ENCODE data around the gene LHPP.
A peak's percentile ranks its signal among the peaks of the same experiment; 100 is the strongest.
"Not testable (repeated sequence)": the region's sequence is repeated elsewhere in the genome, so short reads cannot be mapped to it uniquely, and the experiment has no call there.

Gene LHPP

DNA sequence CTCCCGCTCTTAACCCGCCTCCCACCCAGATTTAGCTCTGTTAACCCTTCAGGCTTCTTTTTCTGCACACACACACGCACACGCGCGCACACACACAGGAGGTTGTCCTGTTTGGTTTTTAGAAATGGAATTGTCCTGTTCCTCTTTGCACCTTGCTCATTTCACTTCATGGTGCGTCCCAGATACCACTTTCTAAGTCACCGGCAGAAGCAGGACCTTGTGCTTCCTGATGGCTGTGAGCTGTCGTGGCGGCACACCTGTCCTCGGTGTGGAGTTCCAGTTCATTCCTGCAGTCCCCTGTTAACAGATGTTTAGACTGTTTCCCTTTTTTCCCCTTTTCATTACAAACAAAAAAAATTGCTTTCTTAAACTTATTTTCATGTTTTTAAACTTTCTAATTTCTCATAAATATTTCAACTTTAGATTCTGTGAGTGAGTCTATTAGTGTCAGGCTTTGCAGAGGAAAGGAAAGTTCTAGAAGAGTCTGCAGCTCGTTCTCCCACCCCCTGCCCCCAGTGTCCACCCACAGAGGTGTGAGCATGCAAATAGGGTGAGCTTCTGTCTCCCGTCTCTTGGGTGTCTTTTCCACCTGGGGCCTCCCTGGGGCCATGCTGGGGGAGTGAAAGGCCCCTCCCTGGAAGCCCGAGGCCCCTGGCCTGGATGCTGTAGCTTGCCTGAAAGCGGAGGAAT, 85.5 kb downstream of the LHPP start:
- Mint-ChIP-seq H3K27ac (no peak overlapping the region), H3K9me3 (no peaks in the 10 kb centered on the region)

DNA sequence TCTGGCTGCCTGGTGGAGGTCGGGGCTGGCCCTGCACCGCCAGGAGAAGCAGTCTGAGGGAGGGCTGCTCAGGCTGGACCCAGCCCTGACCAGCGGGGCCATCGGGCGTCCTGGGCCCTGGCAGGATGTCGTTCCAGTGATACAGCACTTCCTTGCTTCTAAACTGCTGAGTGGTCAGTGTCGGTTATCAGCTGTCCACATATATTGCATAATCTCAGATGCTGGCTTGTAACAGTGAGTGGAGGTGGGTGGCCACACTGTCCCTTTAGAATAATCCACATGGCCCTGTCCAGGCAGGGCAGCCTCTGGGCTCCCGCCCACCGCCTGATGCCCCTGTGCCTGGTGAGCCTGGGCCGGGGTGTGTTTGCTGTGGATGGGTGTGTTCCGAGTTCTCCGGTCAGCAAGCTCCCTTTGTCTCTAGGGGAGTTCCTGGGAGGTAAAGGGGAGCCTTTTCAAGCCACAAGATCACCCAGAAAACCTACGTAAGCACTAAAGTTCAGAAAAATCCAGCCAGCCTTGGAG, 86.1 kb downstream of the LHPP start:
- Mint-ChIP-seq H3K27ac (no peak overlapping the region), H3K4me3 (no peak overlapping the region), H3K9me3 (no peaks in the 10 kb centered on the region), H3K36me3 (ENCODE audit: low read depth) (no peaks in the 10 kb centered on the region), H3K27me3 (no peaks in the 10 kb centered on the region), H3K4me1 (ENCODE audit: low read depth) (peaks cover 31% of the 10 kb centered on the region)

More for the DNA sequence above, 85.5 kb downstream of the LHPP start:
- Mint-ChIP-seq H3K36me3 (ENCODE audit: low read depth) (no peaks in the 10 kb centered on the region), H3K4me3 (peak overlapping the region; percentile 7), H3K27me3 (no peaks in the 10 kb centered on the region), H3K4me1 (ENCODE audit: low read depth) (peaks cover 31% of the 10 kb centered on the region)

DNA sequence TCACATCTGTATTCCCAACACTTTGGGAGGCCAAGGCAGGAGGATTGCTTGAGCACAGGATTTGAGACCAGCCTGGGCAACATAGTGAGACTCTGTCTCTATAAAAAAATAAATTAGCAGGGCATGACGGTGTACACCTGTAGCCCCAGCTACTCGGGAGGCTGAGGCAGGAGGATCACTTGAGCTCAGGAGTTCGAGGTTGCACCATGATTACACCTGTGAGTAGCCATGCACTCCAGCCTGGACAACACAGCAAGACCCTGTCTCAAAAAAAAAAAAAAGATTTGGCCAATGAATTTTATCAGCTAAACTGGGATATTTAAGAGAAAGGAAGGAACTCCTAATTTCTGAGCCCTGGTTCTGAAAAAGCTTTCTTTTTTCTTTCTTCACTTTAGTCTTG, 87.5 kb downstream of the LHPP start:
- H3K27ac Mint-ChIP-seq; H3K9me3 Mint-ChIP-seq; H3K27me3 Mint-ChIP-seq; H3K4me3 Mint-ChIP-seq; H3K36me3 Mint-ChIP-seq (ENCODE audit: low read depth): not testable (repeated sequence)
- peaks cover 31% of the 10 kb centered on the region for H3K4me1 Mint-ChIP-seq (ENCODE audit: low read depth)

DNA sequence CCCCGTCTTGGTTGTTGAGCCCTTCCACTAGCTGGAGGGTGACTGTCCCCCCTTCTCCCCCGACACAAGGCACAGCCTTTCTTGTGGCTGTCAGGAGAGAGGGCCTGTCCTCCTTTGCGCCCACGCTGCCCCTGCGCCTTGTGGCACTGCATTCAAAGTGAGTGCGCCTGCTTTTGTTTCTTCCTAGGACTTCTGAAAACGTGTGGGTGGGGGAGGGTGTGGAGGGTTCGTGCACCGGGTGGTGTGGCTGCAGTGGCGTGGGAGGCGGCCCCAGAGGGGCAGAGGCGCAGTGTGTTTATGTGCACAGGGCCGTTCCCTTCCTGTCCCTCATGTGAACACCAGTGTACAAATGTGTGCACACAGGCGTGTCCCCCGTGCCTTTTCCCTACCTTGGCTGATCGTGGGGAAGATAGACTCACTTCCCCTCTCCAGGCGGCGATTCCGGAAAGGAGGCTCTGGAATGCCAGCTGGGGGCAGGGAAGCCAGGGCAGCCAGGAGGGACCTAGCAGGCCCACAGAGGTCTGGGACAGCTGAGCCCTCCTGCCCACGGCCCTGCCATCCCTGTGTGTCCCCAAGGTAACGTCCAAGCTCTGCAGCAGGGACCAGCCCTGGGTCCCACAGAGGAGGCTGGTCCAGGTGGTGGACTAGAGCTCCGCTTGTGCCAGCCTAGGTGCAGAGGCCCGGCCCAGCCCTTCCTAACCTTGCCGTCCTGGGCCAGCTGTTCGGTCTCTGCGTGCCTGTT, 88.8 kb downstream of the LHPP start:
- no peaks in the 10 kb centered on the region for H3K36me3 Mint-ChIP-seq (ENCODE audit: low read depth)
- H3K27ac Mint-ChIP-seq = no peak overlapping the region
- H3K9me3 Mint-ChIP-seq = no peaks in the 10 kb centered on the region
- H3K4me1 Mint-ChIP-seq (ENCODE audit: low read depth) = peaks cover 21% of the 10 kb centered on the region
- H3K4me3 Mint-ChIP-seq = no peak overlapping the region
- no peaks in the 10 kb centered on the region for H3K27me3 Mint-ChIP-seq

DNA sequence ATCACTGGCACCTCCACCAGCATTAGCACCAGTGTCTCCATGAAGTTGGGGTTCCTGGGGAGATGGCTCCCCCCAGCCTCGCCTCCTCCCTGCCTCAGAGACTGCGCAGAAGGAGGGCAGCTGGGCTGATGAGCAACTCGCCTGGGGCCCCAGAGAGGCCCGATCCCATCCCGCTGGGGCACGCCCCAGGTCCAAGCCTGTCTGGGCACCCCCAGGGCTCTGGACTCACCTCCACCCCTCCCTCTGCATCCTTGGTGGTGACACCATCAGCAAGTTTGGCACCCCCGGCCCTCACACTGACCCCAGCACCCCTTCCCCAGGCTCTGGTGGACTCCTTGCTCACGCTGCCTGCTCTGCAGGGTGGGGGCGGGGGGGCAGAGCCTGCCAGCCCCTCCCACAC, 89.5 kb downstream of the LHPP start:
- H3K27ac Mint-ChIP-seq = no peak overlapping the region
- no peaks in the 10 kb centered on the region for H3K27me3 Mint-ChIP-seq
- no peaks in the 10 kb centered on the region for H3K9me3 Mint-ChIP-seq
- H3K36me3 Mint-ChIP-seq (ENCODE audit: low read depth) = no peaks in the 10 kb centered on the region
- no peak overlapping the region for H3K4me3 Mint-ChIP-seq
- H3K4me1 Mint-ChIP-seq (ENCODE audit: low read depth) = peaks cover 15% of the 10 kb centered on the region

DNA sequence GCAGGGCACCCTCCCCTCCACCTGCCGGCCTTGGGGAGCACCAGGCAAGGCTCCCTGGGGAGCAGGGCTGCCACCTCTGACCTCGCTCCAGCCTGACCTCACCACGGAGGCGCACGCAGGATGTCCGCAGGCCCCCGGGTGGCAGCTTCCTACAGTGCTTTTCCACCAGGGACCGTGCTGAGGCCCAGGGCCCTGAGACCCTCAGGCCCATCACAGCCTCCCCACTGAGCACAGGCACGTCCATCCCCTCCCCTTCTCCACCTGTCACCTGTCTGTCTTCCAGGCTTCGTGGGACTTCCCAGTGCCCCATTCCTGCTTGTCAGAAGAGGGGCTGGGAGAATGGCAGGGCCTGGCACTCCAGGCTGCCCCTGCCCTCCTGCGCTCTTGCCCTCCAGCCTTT, 90.1 kb downstream of the LHPP start:
- H3K27ac Mint-ChIP-seq = no peak overlapping the region
- H3K27me3 Mint-ChIP-seq = no peaks in the 10 kb centered on the region
- no peak overlapping the region for H3K4me3 Mint-ChIP-seq
- H3K4me1 Mint-ChIP-seq (ENCODE audit: low read depth) = peaks cover 9% of the 10 kb centered on the region
- no peaks in the 10 kb centered on the region for H3K9me3 Mint-ChIP-seq
- no peaks in the 10 kb centered on the region for H3K36me3 Mint-ChIP-seq (ENCODE audit: low read depth)

DNA sequence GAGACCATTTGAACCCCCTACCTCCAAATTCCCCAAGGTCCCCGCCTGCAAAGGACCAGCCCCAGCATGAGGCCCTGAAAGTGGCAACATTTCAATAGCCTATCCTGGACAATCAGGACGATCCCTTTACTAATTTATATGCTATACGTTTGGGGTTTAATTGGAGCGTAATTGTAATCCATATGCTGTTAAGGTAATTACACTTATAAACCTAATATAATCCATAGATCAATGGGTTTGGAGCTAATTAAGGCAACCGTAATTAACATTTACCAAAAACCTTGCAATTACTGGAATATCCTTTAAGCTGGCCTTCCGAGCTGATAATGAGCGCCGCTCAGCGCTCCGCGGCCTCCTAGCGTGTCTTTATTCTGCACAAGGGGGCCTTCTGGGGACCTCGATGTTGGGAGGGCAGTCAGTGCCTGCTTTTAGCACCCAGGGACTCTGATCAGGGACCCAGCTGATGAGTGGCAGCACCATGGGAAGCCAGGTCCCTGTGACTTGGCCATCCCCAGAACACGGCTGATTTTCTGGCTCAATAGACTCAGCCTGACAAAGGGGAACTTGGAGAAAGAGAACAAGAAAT, 91.2 kb downstream of the LHPP start:
- Mint-ChIP-seq H3K36me3 (ENCODE audit: low read depth) (no peaks in the 10 kb centered on the region), H3K27ac (no peak overlapping the region), H3K4me3 (no peak overlapping the region), H3K4me1 (ENCODE audit: low read depth) (peaks cover 3% of the 10 kb centered on the region), H3K27me3 (no peaks in the 10 kb centered on the region), H3K9me3 (no peaks in the 10 kb centered on the region)

DNA sequence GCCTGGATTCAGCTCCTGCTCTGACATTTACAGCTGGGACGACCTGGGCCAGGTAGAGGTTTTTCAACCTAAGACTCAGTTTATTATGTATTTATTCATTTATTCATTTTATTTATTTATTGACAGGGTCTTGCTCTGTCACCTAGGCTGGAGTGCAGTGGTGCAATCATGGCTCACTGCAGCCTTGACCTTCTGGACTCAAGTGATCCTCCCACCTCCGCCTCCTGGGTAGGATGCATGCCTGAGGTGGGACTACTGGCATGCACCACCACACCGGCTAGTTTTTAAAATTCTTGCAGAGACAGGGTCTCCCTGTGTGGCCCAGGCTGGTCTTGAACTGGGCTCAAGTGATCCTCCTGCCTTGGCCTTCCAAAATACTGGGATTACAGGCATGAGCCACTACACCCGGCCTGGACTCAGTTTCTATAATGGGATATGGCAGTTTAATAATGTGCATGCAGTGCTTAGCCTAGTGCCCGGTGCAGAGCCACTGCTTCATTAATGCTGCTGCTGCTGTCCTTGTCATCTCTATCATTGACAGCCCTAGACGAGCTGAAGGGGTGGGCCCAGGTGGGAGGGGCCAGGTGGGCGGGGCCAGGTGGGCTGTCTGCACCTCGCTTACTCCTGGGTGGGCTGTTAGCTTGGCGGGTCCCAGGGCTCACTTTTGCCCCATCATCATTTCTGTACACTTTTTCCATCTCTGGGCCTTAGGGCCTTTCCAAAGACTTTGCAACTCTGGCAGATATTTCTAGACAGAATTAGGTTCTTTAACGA, 92.6 kb downstream of the LHPP start:
- no peak overlapping the region for H3K27ac Mint-ChIP-seq

DNA sequence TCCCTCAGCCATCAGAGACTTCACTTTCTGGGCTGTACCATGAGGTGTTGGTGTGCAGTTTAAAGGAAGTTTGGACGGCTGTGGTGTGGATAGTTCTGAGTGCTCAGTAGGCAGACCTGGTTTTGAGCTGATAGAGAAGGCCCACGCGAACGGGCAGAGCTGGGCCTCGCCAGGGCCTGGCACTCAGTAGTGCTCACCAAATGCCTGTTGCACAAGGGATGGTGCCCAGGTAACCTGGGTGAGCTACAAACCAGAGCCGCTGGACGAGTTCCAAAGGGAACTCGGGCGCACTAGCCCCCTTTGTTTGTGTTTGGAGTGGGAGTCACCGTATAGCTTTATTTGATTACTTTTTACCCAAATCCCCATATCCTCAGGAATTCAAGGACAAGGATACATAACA, 95.5 kb downstream of the LHPP start:
- no peak overlapping the region for H3K4me3 Mint-ChIP-seq
- H3K27me3 Mint-ChIP-seq = no peaks in the 10 kb centered on the region
- peaks cover 4% of the 10 kb centered on the region for H3K9me3 Mint-ChIP-seq
- H3K36me3 Mint-ChIP-seq (ENCODE audit: low read depth) = no peaks in the 10 kb centered on the region
- H3K27ac Mint-ChIP-seq = no peak overlapping the region
- H3K4me1 Mint-ChIP-seq (ENCODE audit: low read depth) = no peaks in the 10 kb centered on the region

More for the DNA sequence above, 92.6 kb downstream of the LHPP start:
- no peaks in the 10 kb centered on the region for H3K36me3 Mint-ChIP-seq (ENCODE audit: low read depth)
- H3K27me3 Mint-ChIP-seq = no peaks in the 10 kb centered on the region
- H3K4me3 Mint-ChIP-seq = no peak overlapping the region
- no peaks in the 10 kb centered on the region for H3K9me3 Mint-ChIP-seq
- H3K4me1 Mint-ChIP-seq (ENCODE audit: low read depth) = peaks cover 3% of the 10 kb centered on the region

DNA sequence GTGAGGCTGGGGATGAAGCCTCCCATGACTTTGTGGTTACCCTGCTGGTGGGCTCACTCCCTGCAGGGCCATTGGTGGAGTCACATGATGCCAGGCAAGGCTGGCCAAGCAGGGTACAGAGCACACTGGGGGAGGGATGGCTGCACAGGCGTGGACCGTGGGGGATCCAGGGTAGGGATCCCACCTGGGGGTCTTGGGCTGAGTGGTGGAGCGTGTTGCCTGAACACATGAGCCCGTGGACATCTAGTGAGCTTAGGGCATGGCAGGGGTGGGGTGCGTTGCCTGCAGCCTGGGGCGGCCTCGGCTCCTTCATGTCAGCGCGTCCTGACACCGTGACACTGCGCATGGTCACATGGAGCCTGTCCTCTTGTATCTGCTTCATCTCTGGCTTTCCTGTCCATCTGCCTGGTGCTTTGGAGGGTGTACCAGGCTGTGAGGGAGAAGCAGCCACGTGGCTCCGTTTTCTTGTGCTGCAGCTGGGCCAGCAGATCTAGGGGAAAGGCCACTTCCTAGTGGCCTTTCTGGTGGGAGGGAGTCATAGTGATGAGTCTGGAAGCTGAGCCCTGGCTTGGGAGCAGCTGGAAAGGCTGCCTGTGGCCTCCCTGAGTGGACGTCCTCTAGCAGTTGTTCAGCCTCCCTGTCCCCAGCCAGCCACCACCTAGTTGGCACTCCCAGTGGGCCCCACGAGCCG, 96.2 kb downstream of the LHPP start:
- Mint-ChIP-seq H3K36me3 (ENCODE audit: low read depth) (no peaks in the 10 kb centered on the region), H3K9me3 (peaks cover 4% of the 10 kb centered on the region), H3K27me3 (no peaks in the 10 kb centered on the region), H3K4me1 (ENCODE audit: low read depth) (no peaks in the 10 kb centered on the region), H3K27ac (no peak overlapping the region), H3K4me3 (no peak overlapping the region)

DNA sequence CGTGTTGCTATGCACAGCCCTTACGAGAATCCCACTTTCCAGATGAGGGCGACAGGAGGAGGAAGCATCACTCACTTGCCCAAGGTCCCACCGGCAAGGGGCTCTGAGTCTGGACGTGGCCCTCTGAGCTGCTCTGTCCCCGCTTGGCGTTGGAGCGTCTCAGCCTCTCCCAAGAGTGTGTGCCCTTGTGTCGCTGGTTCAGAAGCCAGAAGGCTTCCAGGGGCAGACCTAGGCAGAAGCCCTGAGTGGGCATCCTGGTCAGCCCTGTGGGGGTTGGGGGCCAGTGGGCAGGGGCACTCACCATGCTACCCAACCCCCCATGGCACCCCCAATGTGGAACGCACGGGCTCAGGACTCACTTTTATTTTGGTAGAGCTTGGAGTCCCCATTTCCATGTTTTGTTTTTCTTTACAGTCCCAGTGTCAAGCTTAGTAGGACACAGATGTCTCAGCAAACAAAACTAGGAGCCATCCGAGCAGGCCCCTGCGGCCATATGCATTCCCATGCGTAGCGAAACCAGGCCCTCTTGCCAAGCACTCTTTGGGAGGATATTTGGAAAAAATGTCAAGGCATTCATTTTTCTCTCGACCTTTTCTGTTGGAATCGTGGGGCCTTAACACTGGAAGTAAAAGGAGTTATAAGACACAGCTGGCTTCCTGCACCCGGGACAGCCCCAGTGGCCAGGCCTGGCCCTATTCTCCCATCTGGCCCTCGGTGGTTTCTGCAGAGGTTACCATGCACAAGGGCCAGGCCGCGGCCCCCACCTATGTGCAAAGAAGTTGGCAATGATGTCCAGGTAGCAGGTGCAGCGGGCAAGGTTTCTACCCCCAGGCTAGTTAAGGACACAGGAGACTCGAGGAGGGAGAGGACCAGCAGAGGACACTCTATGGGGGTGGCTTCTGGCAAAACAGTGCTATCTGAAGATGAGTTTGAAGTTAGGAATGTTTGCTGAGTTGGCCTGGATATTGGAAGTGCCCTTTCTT, 97.0 kb downstream of the LHPP start:
- Mint-ChIP-seq H3K4me3 (no peak overlapping the region), H3K9me3 (peaks cover 4% of the 10 kb centered on the region), H3K27me3 (no peaks in the 10 kb centered on the region), H3K27ac (no peak overlapping the region), H3K4me1 (ENCODE audit: low read depth) (no peaks in the 10 kb centered on the region), H3K36me3 (ENCODE audit: low read depth) (no peaks in the 10 kb centered on the region)

DNA sequence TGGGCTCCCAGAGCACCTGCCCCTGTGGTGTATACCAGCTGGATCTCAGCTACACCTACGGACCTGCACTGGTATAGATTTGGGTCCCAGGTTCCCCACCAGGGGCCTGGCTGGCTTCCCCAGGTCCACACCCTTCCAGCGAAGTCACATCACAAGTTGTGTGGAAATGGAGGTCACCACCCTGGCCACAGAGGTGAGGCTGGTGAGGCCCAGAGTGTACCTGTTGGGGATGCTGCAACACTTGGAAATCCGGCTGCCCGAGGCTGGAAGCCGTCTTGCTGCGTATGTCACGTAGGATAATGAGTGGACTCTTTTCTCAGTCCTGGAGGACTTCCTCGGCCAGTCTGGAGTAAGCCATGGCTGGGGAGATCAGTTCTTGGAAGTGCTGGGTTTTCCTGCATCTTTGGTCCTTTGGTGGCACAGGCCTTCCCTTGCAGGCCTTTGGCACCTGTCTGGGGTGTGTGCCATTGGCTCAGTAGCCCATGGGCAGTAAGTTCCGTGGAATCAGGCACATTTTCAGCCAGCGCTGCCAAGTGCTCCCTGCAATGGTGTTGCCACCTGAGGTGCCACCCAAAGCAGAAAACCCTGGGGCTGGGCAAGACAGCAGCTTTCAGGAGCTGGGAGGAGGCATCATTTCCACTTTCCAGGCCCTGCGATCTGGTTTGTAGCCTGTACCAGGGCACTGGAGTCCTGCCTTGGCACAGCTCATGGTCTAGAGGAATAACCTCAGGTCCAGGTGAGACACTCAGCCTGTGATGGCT, 97.9 kb downstream of the LHPP start:
- peaks cover 4% of the 10 kb centered on the region for H3K9me3 Mint-ChIP-seq
- no peaks in the 10 kb centered on the region for H3K36me3 Mint-ChIP-seq (ENCODE audit: low read depth)
- H3K4me1 Mint-ChIP-seq (ENCODE audit: low read depth) = no peaks in the 10 kb centered on the region
- no peak overlapping the region for H3K4me3 Mint-ChIP-seq
- H3K27me3 Mint-ChIP-seq = no peaks in the 10 kb centered on the region
- H3K27ac Mint-ChIP-seq = no peak overlapping the region
